A549 (cell line): ENCODE measurements around the gene PLAAT1.

Source experiments
- CHD2 ChIP-seq: fragments of 150-350 bp; IDR thresholded peaks from 2 replicates; pipeline ENCODE4 v1.6.1; 2014; ENCODE audit warnings: low read length; ENCODE audit not compliant: partially characterized antibody
- CTCF ChIP-seq: fragments of >200 bp; sonication (Bioruptor Twin); formaldehyde crosslinking; IDR thresholded peaks from 3 replicates; pipeline ENCODE4 v1.5.1; 2016
- EP300 ChIP-seq, 2 experiments: fragments of >200 bp; sonication (Bioruptor Twin); formaldehyde crosslinking; IDR thresholded peaks; 2 replicates in 1 of 2; 3 replicates in 1 of 2; pipeline ENCODE4 v1.6.1; 2016 to 2017
- ESRRA ChIP-seq: fragments of 150-350 bp; IDR thresholded peaks from 2 replicates; pipeline ENCODE4 v1.6.1; 2014; ENCODE audit warnings: mild to moderate bottlenecking, low read length, borderline replicate concordance
- FOSB ChIP-seq: fragments of 250-450 bp; sonication (Bioruptor Pico); IDR thresholded peaks from 2 replicates; pipeline ENCODE4 v1.5.0; 2020; ENCODE audit warnings: mild to moderate bottlenecking, moderate library complexity
- HES2 ChIP-seq: fragments of >200 bp; sonication (Bioruptor Twin); formaldehyde crosslinking; IDR thresholded peaks from 2 replicates; pipeline ENCODE4 v1.6.1; 2016
- MAX ChIP-seq: IDR thresholded peaks from 2 replicates; pipeline ENCODE4 v1.6.1; 2012
- MYC ChIP-seq: IDR thresholded peaks from 2 replicates; pipeline ENCODE4 v1.6.1; 2012; ENCODE audit warnings: mild to moderate bottlenecking, inconsistent platforms, low read length, improper control_type of control experiment, borderline replicate concordance
- POLR2A ChIP-seq: IDR thresholded peaks from 2 replicates; pipeline ENCODE4 v1.6.1; 2012; ENCODE audit warnings: mild to moderate bottlenecking, low read length
- RAD21 ChIP-seq, 2 experiments: fragments of >200 bp in 1 of 2; sonication (Bioruptor Twin) in 1 of 2; formaldehyde crosslinking in 1 of 2; IDR thresholded peaks in 1 of 2; conservative IDR thresholded peaks in 1 of 2; 2 replicates in 1 of 2; 3 replicates in 1 of 2; pipeline ENCODE4 v1.6.1; 2012 to 2018; ENCODE audit warnings: inconsistent platforms in 1 of 2
- ZC3H11A ChIP-seq: fragments of 450-650 bp; IDR thresholded peaks from 2 replicates; pipeline ENCODE4 v1.6.1; 2014; ENCODE audit warnings: antibody characterized with exemption, mild to moderate bottlenecking
- TF ChIP-seq, protein P1 (sequence below): fragments of >200 bp; sonication (Bioruptor Twin); formaldehyde crosslinking; IDR thresholded peaks from 3 replicates; pipeline ENCODE4 v1.6.1; 2016
- TF ChIP-seq, protein P2 (sequence below): IDR thresholded peaks from 2 replicates; pipeline ENCODE4 v1.6.1; 2012
- TF ChIP-seq, protein P3 (sequence below): fragments of 200-600 bp; sonication (generic); IDR thresholded peaks from 2 replicates; pipeline ENCODE4 v1.6.1; 2016; ENCODE audit warnings: antibody characterized with exemption, mild to moderate bottlenecking, moderate library complexity

DNA sequence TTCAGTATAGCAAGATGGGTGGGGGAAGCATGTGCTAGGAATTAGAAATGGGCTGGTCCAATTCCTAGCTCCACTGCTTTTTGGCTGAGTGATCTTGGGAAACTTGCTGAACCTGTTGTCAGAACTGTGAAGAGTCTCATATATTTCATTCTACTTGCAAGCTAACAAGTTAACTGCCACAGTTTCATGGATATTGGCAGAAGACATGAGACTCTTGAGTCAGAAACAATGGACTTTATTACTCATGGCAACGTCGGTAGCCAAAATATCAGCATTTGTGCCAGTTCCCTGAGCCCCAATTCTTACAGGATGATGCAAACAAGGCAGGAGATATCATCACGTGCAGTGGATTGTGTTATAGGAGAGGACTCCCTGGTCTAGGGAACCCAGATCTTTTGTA, 26.6 kb upstream of the PLAAT1 start:
- TF ChIP-seq CTCF (no peak), POLR2A (no peak), RAD21 (conservative IDR thresholded peaks at IDR 0.05 in 1 of 2, IDR thresholded peaks at IDR 0.05 in 1 of 2) (no peak), MAX (no peak), ESRRA (no peak), EP300 (IDR thresholded peaks at IDR 0.05) (no peak), FOSB (no peak), HES2 (no peak), MYC (no peak), CHD2 (no peak), ZC3H11A (no peak)
- TF ChIP-seq, protein P1, sequence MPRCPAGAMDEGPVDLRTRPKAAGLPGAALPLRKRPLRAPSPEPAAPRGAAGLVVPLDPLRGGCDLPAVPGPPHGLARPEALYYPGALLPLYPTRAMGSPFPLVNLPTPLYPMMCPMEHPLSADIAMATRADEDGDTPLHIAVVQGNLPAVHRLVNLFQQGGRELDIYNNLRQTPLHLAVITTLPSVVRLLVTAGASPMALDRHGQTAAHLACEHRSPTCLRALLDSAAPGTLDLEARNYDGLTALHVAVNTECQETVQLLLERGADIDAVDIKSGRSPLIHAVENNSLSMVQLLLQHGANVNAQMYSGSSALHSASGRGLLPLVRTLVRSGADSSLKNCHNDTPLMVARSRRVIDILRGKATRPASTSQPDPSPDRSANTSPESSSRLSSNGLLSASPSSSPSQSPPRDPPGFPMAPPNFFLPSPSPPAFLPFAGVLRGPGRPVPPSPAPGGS, result no peak
- TF ChIP-seq, protein P2, sequence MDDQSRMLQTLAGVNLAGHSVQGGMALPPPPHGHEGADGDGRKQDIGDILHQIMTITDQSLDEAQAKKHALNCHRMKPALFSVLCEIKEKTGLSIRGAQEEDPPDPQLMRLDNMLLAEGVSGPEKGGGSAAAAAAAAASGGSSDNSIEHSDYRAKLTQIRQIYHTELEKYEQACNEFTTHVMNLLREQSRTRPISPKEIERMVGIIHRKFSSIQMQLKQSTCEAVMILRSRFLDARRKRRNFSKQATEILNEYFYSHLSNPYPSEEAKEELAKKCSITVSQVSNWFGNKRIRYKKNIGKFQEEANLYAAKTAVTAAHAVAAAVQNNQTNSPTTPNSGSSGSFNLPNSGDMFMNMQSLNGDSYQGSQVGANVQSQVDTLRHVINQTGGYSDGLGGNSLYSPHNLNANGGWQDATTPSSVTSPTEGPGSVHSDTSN, result no peak
- TF ChIP-seq, protein P3, sequence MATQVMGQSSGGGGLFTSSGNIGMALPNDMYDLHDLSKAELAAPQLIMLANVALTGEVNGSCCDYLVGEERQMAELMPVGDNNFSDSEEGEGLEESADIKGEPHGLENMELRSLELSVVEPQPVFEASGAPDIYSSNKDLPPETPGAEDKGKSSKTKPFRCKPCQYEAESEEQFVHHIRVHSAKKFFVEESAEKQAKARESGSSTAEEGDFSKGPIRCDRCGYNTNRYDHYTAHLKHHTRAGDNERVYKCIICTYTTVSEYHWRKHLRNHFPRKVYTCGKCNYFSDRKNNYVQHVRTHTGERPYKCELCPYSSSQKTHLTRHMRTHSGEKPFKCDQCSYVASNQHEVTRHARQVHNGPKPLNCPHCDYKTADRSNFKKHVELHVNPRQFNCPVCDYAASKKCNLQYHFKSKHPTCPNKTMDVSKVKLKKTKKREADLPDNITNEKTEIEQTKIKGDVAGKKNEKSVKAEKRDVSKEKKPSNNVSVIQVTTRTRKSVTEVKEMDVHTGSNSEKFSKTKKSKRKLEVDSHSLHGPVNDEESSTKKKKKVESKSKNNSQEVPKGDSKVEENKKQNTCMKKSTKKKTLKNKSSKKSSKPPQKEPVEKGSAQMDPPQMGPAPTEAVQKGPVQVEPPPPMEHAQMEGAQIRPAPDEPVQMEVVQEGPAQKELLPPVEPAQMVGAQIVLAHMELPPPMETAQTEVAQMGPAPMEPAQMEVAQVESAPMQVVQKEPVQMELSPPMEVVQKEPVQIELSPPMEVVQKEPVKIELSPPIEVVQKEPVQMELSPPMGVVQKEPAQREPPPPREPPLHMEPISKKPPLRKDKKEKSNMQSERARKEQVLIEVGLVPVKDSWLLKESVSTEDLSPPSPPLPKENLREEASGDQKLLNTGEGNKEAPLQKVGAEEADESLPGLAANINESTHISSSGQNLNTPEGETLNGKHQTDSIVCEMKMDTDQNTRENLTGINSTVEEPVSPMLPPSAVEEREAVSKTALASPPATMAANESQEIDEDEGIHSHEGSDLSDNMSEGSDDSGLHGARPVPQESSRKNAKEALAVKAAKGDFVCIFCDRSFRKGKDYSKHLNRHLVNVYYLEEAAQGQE, result no peak
